DLD1 (cell line): ENCODE measurements around the gene MEGF8.
"Not testable (repeated sequence)": the region's sequence is repeated elsewhere in the genome, so short reads cannot be mapped to it uniquely, and the experiment has no call there.

Experiments
- in situ Hi-C: cut with HindIII; loops from 2 replicates; pipeline ENCODE4 v1.10.0; 2017; ENCODE audit warnings: low sequenced_read_pairs

The MEGF8 gene

DNA sequence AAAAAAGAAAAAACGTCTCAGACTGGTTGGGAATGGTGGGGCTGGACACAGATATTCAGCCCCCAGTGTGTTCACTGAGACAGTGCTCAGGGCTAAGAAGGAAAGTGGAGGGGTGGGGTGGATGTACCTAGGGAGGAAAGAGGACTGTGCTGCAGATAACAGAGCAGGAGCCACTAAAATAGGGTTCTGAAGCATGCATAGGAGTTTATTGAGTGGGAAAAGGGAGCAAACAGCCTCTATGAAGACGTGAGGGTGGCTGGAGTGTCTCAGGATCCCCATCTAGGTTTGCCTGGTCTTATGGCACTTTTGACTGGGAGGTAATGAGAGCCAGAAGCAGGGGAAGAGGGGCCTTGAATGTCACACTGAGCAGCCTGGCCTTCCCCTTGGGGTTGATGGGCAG lies 3.4 kb downstream of the MEGF8 start:
- in situ Hi-C loops = no loop called here

DNA sequence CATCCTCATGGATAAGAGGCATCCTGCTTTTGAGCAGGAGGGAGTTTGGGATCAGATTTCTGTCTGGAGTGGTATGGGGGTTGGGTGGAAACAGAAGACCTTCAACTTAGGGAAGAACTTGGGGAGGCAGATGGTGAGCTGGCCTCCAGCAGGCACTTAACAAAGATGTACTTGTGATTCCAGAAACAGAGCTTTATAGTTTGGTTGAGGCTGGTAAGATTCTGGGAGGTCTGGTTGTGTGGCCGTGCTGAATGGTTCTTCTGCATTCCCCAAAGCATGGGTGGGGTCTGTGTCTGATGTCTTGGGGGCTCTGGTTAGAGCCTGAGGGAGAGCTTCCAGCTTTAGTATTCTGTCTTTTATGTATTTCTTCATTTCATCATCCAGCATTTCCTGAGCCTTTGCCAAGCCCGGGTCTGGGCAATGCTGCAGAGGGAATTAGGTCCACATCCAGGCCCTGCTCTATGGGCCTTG lies 4.8 kb downstream of the MEGF8 start:
- in situ Hi-C loops = no loop called here

DNA sequence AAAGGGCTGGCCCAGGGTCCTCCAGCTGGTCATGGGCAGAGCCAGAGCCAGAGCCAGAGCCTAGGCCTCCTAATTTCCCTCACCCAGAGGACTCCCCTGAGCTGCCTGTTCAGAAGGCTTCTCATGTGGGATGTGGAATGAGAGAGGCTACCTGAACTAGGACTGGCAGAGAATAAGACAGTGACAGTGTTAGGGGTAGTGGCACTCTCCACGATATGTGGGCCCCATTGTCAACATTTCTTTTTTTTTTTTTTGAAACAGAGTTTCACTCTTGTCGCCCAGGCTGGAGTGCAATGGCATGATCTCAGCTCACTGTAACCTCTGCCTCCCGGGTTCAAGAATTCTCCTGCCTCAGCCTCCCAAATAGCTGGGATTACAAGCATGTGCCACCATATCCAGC lies 5.9 kb downstream of the MEGF8 start:
- in situ Hi-C loops = not testable (repeated sequence)

DNA sequence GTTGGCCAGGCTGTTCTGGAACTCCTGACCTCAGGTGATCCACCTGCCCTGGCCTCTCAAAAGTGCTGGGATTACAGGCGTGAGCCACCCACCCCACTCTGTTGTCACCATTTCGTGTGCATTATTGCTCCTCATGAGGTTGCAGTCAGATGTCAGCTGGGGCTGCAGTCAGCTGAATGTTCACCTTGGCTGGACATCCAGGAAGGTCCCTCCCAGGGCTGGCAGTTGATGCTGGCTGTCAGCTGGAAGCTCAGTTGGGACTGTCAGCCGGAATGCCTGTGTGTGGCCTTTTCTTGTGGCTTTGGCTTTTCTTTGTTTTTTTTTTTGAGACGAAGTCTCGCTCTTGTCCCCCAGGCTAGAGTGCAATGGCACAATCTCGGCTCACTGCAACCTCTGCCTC lies 6.6 kb downstream of the MEGF8 start:
- in situ Hi-C loops = no loop called here

DNA sequence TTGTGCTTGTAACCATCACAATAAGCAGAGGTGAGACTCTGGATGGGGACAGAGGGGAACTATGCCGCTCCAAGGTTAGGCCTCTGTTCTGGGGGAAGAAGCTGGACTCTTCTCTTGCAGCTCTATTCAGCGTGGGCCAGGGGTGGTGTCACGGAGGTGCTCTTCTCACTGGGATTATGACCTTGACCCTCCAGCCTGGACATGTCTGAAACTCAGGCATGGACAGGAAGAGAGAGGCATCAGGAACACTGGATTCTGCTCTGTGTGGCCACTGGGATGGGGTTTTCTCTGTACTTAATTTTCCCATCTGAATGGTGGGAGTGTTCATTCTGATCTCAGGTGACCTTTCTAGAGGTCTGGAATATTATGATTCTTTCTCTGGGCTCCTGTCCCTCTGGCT lies 7.6 kb downstream of the MEGF8 start:
- in situ Hi-C loops = no loop called here

DNA sequence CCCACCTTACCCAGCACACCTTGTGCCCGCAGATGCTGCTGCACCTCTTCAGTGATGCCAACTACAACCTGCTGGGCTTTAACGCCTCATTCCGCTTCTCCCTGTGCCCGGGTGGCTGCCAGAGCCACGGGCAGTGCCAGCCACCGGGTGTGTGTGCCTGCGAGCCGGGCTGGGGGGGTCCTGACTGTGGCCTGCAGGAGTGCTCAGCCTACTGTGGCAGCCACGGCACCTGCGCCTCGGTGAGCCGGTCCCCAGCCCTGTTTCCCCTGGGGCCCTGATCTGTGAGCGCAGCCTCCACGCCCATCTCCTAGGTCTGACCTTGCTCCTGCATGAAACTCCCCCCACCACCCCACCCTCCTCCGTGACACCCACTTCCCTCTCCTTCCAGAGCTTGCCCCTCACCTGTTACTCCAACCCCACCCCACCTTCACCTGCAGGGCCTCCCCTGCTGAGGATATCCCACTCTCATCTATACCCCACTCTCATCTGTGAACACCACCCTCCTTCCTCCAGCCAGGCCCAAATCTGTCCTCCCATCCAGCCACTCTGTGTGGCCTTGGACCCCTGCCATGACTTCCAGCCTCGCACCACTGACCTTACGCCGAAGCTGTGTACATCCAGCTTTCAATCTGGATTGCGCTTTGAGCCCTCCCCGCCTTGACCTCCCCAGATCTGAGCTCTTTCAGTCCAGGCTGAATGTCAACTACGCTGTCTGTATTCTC lies 8.7 kb downstream of the MEGF8 start:
- in situ Hi-C loops = no loop called here

DNA sequence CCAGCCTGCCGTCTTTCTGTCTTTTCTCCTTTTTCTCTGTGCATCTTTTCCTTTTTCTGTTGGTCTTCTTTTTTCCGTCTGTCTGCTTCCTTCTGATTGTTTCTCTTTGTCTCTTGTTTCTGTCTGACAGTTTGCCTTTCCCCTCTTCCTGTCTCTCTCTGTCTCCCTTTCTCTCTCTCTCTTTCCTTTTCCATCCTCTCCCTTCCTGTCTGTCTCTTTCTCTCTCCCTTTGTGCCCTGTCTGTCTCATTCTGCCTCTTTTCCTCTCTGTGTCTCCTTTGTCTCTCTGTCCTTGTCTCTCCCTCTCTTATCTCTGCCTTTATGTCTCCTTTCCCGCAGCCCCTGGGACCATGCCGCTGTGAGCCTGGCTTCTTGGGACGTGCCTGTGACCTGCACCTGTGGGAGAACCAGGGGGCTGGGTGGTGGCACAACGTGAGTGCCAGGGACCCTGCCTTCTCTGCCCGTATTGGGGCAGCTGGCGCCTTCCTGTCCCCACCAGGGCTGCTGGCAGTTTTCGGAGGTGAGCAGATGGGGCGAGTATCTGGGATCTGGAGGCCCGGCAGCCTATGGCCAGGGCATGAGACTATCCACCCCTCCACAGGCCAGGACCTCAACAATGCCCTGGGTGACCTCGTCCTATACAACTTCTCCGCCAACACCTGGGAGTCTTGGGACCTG lies 9.4 kb downstream of the MEGF8 start:
- in situ Hi-C loops = no loop called here

DNA sequence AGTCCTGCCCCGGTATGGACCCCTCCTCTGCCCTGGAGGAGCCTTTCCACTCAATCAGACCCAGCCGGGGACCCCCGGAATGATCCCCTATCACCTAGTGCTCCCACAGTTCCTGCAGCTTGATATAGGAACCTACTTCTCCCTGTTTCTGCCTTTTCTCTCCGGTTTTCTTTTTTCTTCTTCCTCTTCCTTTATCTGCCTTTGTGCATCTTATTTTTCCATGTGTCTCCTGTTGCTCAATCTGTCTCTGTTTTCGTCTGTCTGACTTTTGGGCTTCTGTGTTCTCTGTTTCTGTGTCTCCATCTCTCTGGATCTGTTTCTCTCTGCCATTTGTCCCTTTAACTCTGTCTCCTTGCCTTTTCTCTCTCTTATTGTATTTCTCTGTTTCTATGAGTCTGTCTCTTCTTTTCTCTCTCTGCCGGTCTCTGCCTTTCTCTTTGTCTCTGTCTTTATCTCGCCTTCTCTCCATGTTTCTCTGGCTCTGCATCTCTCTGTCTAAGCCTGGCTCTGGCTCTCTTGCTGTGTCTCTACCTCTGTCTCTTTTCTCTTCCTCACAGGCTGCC lies 10.0 kb downstream of the MEGF8 start:
- in situ Hi-C loops = no loop called here

DNA sequence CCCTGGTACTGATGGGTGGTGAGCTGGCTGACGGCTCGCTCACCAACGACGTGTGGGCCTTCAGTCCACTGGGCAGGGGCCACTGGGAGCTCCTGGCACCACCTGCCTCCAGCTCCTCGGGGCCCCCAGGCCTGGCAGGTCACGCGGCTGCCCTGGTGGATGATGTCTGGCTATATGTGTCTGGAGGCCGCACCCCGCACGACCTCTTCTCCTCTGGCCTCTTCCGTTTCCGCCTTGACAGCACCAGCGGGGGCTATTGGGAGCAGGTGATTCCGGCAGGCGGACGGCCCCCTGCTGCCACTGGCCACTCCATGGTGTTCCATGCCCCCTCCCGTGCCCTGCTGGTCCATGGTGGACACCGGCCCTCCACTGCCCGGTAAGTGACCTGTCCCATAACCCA lies 10.5 kb downstream of the MEGF8 start:
- in situ Hi-C loops = no loop called here

DNA sequence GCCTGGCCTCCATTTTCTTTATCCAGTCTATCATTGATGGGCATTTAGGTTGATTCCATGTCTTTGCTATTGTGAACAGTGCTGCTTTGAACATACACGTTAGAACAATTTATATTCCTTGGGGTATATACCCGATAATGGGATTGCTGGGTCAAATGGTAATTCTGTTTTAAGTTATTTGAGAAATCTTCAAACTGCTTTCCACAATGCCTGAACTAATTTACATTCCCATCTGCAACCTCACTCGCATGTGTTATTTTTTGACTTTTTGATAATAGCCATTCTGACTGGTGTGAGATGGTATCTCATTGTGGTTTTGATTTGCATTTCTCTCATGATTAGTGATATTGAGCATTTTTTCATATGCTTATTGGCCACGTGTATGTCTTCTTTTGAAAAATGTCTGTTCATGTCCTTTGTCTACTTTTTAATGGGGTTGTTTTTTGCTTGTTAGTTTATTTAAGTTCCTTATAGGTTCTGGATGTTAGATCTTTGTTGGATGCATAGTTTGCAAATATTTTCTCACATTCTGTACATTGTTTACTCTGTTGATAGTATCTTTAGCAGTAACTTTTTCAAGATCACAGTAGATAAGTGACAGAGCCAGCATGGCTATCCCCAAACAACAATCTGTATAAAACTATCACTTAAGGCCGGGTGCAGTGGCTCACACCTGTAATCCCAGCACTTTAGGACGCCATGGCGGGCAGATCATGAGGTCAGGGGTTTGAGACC lies 13.9 kb downstream of the MEGF8 start:
- in situ Hi-C loops = not testable (repeated sequence)

DNA sequence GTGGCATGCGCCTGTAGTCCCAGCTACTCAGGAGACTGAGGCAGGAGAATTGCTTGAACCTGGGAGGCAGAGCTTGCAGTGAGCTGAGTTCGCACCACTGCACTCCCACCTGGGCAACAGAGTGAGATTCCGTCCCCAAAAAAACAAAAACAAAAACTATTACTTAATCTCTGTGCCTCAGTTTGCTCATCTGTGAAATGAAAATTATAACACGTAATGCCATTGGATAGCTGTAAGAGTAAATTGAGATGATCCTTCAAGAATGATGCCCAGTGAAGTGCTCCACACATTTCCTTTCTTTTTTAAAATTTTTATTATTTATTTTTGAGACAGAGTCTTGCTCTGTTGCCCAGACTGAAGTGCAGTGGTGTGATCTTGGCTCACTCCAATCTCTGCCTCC lies 14.5 kb downstream of the MEGF8 start:
- in situ Hi-C loops = not testable (repeated sequence)

DNA sequence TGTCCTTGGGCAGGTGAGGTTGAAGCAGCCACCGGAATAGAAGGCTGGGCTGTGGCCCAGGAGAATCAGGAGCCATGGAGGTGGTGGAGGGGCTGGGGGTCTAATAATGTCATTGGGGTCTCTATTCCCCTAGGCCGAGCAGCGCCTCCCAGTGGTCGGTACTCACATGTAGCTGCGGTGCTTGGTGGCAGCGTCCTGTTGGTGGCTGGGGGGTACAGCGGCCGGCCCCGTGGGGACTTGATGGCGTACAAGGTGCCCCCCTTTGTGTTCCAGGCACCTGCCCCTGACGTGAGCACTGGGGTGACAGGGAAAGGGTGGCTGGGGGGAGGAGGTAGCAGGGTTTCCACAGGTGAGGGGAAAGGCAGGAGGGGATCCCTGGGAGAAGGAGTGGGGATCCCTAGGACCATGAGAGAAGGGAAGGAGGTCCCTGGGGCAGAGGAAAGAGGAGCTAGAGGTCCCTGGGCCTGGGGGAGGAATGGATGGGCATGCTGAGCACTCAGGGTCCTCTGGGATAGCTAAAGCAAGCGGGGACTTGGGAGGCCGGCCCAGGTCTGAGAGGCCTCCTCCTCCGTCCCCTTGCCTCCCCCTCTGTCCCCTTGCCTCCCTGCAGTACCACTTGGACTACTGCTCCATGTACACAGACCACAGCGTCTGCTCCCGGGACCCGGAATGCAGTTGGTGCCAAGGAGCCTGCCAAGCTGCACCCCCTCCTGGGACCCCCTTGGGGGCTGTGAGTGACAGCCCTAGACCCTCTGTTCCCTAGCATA lies 18.1 kb downstream of the MEGF8 start:
- in situ Hi-C loops = no loop called here

DNA sequence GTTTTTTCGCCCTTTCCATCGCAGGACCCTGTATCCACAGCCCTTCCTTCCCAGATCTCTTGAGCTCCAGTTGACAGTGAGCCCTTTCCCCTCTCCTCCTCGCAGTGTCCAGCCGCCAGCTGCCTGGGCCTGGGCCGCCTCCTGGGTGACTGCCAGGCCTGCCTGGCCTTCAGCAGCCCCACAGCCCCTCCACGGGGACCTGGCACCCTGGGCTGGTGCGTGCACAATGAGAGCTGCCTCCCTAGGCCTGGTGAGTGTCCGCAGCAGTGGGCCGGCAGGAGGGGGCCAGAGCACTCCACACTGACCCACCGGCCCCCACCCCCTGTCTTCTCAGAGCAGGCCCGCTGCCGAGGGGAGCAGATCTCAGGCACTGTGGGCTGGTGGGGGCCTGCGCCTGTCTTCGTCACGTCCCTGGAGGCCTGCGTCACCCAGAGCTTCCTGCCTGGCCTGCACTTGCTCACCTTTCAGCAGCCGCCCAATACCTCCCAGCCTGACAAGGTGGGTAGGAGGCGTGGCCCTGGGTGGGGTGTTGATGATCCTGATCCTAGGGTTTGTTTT lies 19.0 kb downstream of the MEGF8 start:
- in situ Hi-C loops = no loop called here

DNA sequence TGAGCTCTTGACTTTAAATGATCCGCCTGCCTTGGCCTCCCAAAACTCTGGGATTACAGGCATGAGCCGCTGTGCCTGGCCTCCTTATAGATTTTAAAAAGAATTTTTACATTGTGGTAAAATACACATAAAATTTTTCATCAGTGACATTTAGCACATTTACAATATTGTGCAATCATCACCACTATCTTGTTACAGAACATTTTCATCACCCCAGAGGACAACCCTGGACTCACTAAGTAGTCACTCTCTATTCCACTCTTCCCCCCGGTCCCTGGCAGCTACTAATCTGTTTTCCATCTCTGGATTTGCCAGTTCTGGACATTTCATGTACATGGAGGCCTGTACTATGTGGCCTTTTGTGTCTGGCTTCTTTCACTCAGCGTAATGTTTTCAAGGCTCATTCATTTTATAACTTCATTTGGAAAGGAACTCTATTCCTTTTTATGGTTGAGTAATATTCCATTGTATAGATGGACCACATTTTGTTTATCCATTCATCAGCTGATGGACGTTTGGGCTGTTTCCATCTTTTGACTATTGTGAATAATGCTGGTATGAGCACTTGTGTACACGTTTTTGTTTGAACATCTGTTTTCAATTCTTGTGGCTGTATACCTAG lies 19.9 kb downstream of the MEGF8 start:
- in situ Hi-C loops = no loop called here

DNA sequence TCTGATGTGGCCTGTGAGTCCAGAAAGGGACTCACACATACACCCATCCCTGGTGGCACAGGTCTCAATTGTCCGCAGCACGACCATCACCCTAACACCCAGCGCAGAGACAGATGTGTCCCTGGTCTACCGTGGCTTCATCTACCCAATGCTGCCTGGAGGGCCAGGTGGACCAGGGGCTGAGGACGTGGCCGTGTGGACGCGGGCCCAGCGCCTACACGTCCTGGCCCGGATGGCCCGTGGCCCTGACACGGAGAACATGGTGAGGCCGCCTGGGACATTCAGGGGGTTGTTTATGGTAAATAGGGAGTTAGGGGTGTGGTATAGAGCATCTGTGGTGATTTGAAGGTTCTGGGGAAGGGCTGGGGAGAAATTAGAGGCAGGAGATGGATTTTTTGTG lies 22.8 kb downstream of the MEGF8 start:
- in situ Hi-C loops = no loop called here

DNA sequence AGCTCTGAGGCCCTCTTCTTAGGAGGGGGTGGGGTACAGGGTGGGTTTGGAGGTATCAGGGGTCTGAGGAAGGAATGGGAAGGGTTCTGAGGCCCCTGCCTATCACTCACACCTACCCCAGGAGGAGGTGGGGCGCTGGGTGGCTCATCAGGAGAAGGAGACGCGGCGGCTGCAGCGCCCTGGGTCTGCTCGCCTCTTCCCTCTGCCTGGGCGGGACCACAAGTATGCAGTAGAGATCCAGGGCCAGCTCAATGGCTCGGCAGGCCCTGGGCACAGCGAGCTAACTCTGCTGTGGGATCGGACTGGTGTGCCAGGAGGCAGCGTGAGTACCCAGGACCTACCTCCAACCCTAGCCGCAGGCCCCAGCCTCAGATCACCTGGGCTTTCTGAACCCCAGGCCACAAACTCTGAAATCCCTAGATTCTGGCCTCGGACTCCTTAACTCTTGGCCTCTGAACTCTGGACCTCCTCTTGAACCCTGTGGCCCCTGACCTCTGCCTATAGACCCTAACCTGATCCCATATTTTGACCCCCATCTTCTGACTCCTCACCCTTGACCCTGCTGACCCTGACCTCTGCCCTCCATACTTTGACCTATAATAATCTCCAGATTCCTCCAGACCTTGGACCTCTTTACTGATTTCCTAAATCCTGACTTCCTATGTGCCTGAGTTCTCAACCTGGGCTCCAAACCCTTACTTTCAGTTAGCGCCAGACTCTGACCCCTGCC lies 24.1 kb downstream of the MEGF8 start:
- in situ Hi-C loops = no loop called here

DNA sequence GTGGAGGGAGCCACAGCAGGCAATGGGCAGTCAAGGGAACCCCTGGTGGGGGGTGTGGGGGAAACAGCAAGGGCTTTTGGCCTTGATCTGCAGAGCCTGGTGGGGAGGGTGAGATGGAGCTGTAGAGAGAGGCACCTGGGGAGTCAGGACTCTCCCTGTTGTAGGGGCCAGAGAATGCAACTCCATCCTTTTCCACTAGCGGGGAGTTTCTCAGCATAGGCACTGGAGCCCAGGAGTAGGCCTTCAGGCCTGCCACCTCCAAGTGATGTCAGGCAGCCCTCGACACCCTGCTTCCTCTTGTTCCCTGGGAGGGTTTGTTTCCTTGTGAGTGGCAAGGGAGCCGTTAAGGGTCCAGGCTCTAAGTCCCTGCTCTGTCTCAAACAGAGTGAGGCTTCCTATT lies 25.0 kb downstream of the MEGF8 start:
- in situ Hi-C loops = no loop called here

DNA sequence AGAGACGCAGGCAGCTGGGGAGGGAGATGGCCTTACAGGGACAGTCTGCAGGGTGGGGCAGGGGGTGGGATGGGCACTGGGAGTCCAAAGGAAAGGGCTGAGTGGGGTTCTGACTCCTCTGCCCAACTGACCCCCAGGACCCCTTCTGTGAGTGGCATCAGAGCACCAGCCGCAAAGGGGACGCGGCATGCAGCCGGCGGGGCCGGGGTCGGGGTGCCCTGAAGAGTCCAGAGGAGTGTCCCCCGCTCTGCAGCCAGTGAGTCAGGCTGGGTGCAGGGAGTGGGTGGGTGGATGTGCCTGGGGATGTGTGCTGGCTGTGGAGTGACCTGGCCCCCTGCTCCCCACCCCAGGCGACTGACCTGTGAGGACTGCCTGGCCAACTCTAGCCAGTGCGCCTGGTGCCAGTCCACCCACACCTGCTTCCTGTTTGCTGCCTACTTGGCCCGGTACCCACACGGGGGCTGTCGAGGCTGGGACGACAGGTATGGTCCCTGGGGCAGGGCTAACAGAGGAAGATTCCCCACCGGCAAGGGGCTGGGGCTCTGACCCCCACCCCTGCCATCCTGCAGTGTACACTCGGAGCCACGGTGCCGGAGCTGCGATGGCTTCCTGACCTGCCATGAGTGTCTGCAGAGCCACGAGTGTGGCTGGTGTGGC lies 25.8 kb downstream of the MEGF8 start:
- in situ Hi-C loops = no loop called here
